K562 (cell line): Measurements from ENCODE around the gene SIGLEC14. TPM values are rescaled to one million over a fixed set of nuclear protein-coding genes. Genes with fewer than 3 reads are reported as not detected.

Source experiments
- ATAC-seq: fragments of 200-7000 bp; cut with Tn5 transposase; 3 replicates; pipeline ENCODE4 v1.9.1; 2020; ENCODE audit warnings: moderate library complexity
- BruUV-seq: library from RNA; stranded (reverse); fragments of 400-500 nt; replicated peaks from 2 replicates; lab custom pipeline; 2021; lab: Mats Ljungman, UMichigan
- CTCF ChIA-PET: fragments of 300-600 bp; formaldehyde crosslinking; extraction: SDS; loops from one replicate; lab custom pipeline; 2021; ENCODE audit warnings: low intra/inter-chr PET ratio; lab: Yijun Ruan, JAX
- POLR2A ChIA-PET: fragments of 300-600, 350-650 bp; sonication (Branson Sonifier 250); formaldehyde crosslinking; extraction: SDS; loops from one replicate; lab custom pipeline; 2021; ENCODE audit warnings: antibody characterized with exemption, inconsistent platforms; lab: Yijun Ruan, JAX
- DNase-seq, 4 experiments: peaks; one replicate each; pipeline versions ENCODE4 v3.0.0 to v3.0.0-alpha.2; 2011 to 2018; ENCODE audit warnings: low spot score in 3 of 4, mixed read lengths in 3 of 4; ENCODE audit errors: extremely low read depth in 1 of 4
- FAIRE-seq: peaks from 2 replicates; lab custom pipeline; 2011; peaks lifted over from hg19 to GRCh38; lab: Jason Lieb, UNC
- H2AFZ ChIP-seq: 2 replicates; pipeline ENCODE4 v1.6.0; 2011; ENCODE audit warnings: low read depth, low read length, control low read depth, inconsistent platforms
- H3K27ac ChIP-seq: fragments of 200-600 bp; 3 replicates; pipeline ENCODE4 v1.8.0; 2011; ENCODE audit warnings: low read depth, mild to moderate bottlenecking, control low read depth, inconsistent platforms, low read length, moderate library complexity, mixed read lengths; ENCODE audit errors: extremely low read depth
- H3K27me3 ChIP-seq, 2 experiments: fragments of 300-600 bp in 1 of 2; 2 replicates in 1 of 2; 3 replicates in 1 of 2; pipeline versions ENCODE4 v1.6.0 to v1.8.0; 2011; ENCODE audit warnings: inconsistent platforms in 2 of 2, low read length in 2 of 2, mild to moderate bottlenecking in 1 of 2, mixed read lengths in 1 of 2, moderate library complexity in 1 of 2; ENCODE audit not compliant: control insufficient read depth in 2 of 2, insufficient read depth in 2 of 2
- H3K36me3 ChIP-seq: fragments of 300-600 bp; 3 replicates; pipeline ENCODE4 v1.8.0; 2011; ENCODE audit warnings: mild to moderate bottlenecking, low read length, inconsistent platforms; ENCODE audit not compliant: control insufficient read depth, insufficient read depth
- H3K4me1 ChIP-seq, 2 experiments: fragments of 200-600 bp in 1 of 2; replicated peaks in 1 of 2; 2 replicates in 1 of 2; 3 replicates in 1 of 2; pipeline versions ENCODE4 v1.5.1 to v1.8.0; 2011; ENCODE audit warnings: inconsistent platforms in 2 of 2, low read length in 2 of 2, mild to moderate bottlenecking in 1 of 2, mixed read lengths in 1 of 2, moderate library complexity in 1 of 2; ENCODE audit not compliant: control insufficient read depth in 2 of 2, insufficient read depth in 2 of 2
- H3K4me2 ChIP-seq: 2 replicates; pipeline ENCODE4 v1.6.1; 2011; ENCODE audit warnings: low read length, control low read depth, inconsistent platforms, mixed read lengths; ENCODE audit not compliant: insufficient read depth
- H3K4me3 ChIP-seq: fragments of 200-600 bp; sonication (generic), shearing (Covaris generic); 2 replicates; pipeline ENCODE4 v1.5.1; 2016; ENCODE audit warnings: control low read depth, inconsistent platforms
- H3K79me2 ChIP-seq: fragments of 200-600 bp; 3 replicates; pipeline ENCODE4 v1.8.0; 2011; ENCODE audit warnings: low read length, inconsistent platforms; ENCODE audit not compliant: control insufficient read depth, insufficient read depth
- H3K9ac ChIP-seq, 2 experiments: 2 replicates each; pipeline versions ENCODE4 v1.6.0 to v1.6.1; 2011; ENCODE audit warnings: low read depth in 2 of 2, low read length in 2 of 2, control low read depth in 1 of 2, inconsistent platforms in 1 of 2, mild to moderate bottlenecking in 1 of 2, mixed read lengths in 1 of 2; ENCODE audit not compliant: insufficient read depth in 1 of 2
- H3K9me1 ChIP-seq: one replicate; pipeline ENCODE4 v1.6.0; 2011; ENCODE audit warnings: inconsistent platforms, mild to moderate bottlenecking, low read length, moderate library complexity; ENCODE audit not compliant: control insufficient read depth, insufficient read depth
- H3K9me3 ChIP-seq: replicated peaks from 2 replicates; pipeline ENCODE4 v1.5.1; 2011; ENCODE audit warnings: low read depth, low read length, inconsistent platforms; ENCODE audit not compliant: control insufficient read depth, insufficient read depth
- H4K20me1 ChIP-seq: replicated peaks from 2 replicates; pipeline ENCODE4 v1.6.1; 2011; ENCODE audit warnings: low read length, inconsistent platforms, mixed read lengths; ENCODE audit not compliant: control insufficient read depth, insufficient read depth
- DPF2 ChIP-seq: fragments of 450-650 bp; IDR thresholded peaks from 2 replicates; pipeline ENCODE4 v1.6.1; 2016
- GTF2F1 ChIP-seq: IDR thresholded peaks from 2 replicates; pipeline ENCODE4 v1.6.1; 2011; ENCODE audit warnings: low read depth, low read length, improper control_type of control experiment
- HDAC6 ChIP-seq: IDR thresholded peaks from 2 replicates; pipeline ENCODE4 v1.6.1; 2012; ENCODE audit warnings: low read depth, mild to moderate bottlenecking, control low read depth, inconsistent platforms, low read length, moderate library complexity
- NR0B1 ChIP-seq: fragments of 450-650 bp; IDR thresholded peaks from one replicate; pipeline ENCODE4 v1.6.1; 2018; ENCODE audit warnings: mild to moderate bottlenecking, moderate library complexity; ENCODE audit not compliant: partially characterized antibody
- POLR2G ChIP-seq: fragments of 200-400 bp; formaldehyde crosslinking; IDR thresholded peaks from 2 replicates; pipeline ENCODE4 v1.6.1; 2017; ENCODE audit warnings: low read depth, mild to moderate bottlenecking, antibody characterized with exemption, low read length, moderate library complexity
- SREBF1 ChIP-seq: fragments of 150-350 bp; IDR thresholded peaks from 2 replicates; pipeline ENCODE4 v1.6.1; 2014; ENCODE audit warnings: antibody characterized with exemption, low read depth, low read length, borderline replicate concordance
- U2AF1 ChIP-seq: fragments of 200-400 bp; formaldehyde crosslinking; optimal IDR thresholded peaks from 2 replicates; pipeline ENCODE3; 2017; ENCODE audit warnings: mild to moderate bottlenecking, low read depth, low read length, moderate library complexity
- ZBTB7A ChIP-seq: IDR thresholded peaks from 2 replicates; pipeline ENCODE4 v1.6.1; 2011; ENCODE audit warnings: low read depth, mild to moderate bottlenecking, low read length, moderate library complexity, borderline replicate concordance; ENCODE audit not compliant: control insufficient read depth
- ZEB2 ChIP-seq: fragments of 450-650 bp; IDR thresholded peaks from 2 replicates; pipeline ENCODE4 v1.6.1; 2016
- ZNF354B ChIP-seq: fragments of 250-450 bp; sonication (Bioruptor Pico); IDR thresholded peaks from 2 replicates; pipeline ENCODE4 v1.4.0; 2020
- ZNF561 ChIP-seq: fragments of 450-650 bp; formaldehyde crosslinking; conservative IDR thresholded peaks from 2 replicates; pipeline ENCODE4 v1.4.0; 2020; ENCODE audit warnings: mild to moderate bottlenecking, moderate library complexity
- WGBS: fragments of 100-300 bp; shearing (Covaris generic); methylation state at CpG from one replicate; pipeline ENCODE4 v1.1.6; 2016; ENCODE audit warnings: low coverage, mixed read lengths; ENCODE audit not compliant: insufficient coverage; ENCODE audit errors: missing lambda C conversion rate; 5-methylcytosine and 5-hydroxymethylcytosine counted together
- in situ Hi-C: fragments of 300-500 bp; cut with MboI; formaldehyde crosslinking; loops from 4 replicates; pipeline ENCODE4 v1.15.0; 2018; ENCODE audit warnings: inconsistent platforms, mixed read lengths
- intact Hi-C: fragments of 100-400 bp; cut with micrococcal nuclease; formaldehyde crosslinking; loops from 2 replicates; pipeline ENCODE4 v1.14.2; 2022
- polyA plus RNA-seq, 8 experiments: library from polyadenylated mRNA; depleted of rRNA in 4 of 8; stranded (reverse) in 5 of 8; unstranded in 3 of 8; fragments of >200 nt; fragmentation: Nextera tagmentation in 2 of 8; fragmentation: Illumina TruSeq in 1 of 8; extraction: Ambion mirVana in 2 of 8; extraction: Trizol in 1 of 8; gene quantifications; 2 replicates each; pipeline versions ENCODE4 v1.2.1 to v1.2.3, GENCODE V29; 2011 to 2014; ENCODE audit warnings: inconsistent platforms in 1 of 8, missing spikeins in 1 of 8
- total RNA-seq, 7 experiments: library from RNA; depleted of rRNA in 6 of 7; stranded (reverse); fragments of >200 nt in 6 of 7; fragmentation: Illumina TruSeq in 2 of 7; extraction: Trizol in 2 of 7; gene quantifications; 2 replicates each; pipeline versions ENCODE4 v1.2.1 to v1.2.3, GENCODE V29; 2011 to 2021; ENCODE audit warnings: low replicate concordance in 1 of 7
- TF ChIP-seq, protein P1 (sequence below): sonication (generic); formaldehyde crosslinking; IDR thresholded peaks from 2 replicates; pipeline ENCODE4 v1.8.1; 2023; ENCODE audit warnings: mild to moderate bottlenecking, missing genetic modification reagents
- TF ChIP-seq, protein P2 (sequence below), 2 experiments: fragments of 450-650 bp in 1 of 2; IDR thresholded peaks; 2 replicates each; pipeline ENCODE4 v1.6.1; 2011 to 2017; ENCODE audit warnings: low read depth in 2 of 2, antibody characterized with exemption in 1 of 2, borderline replicate concordance in 1 of 2, low read length in 1 of 2, mild to moderate bottlenecking in 1 of 2, mixed read lengths in 1 of 2; ENCODE audit not compliant: control insufficient read depth in 1 of 2

Gene SIGLEC14
- total and polyA plus RNA-seq, 9 of the 15 experiments (the other 6 are each of a cell fraction or from before 2014, with no cell fraction given), result not detected

GRCh38 chr19:51691074-51691583, 44.5 kb upstream of the SIGLEC14 start:
- DNase-seq (no peak), FAIRE-seq (no peak), ATAC-seq (peak; percentile 13)
- Histone ChIP-seq H3K27ac (peak overlapping the region; percentile 69), H2AFZ (peak overlapping the region; percentile 61; the same call in 1 of the 2 replicates), H3K4me1 (peaks cover 24 to 66% of the 10 kb centered on the region in 2 experiments), H3K9me3 (no peaks in the 10 kb centered on the region), H3K4me3 (peak overlapping the region; percentile 52), H3K9ac (peak overlapping the region; percentile 59 to 86), H3K27me3 (no peaks in the 10 kb centered on the region), H3K4me2 (peak overlapping the region; percentile 86), H4K20me1 (no peaks in the 10 kb centered on the region), H3K9me1 (no peaks in the 10 kb centered on the region), H3K36me3 (peaks cover 30% of the 10 kb centered on the region; the same call in 1 of the 3 replicates), H3K79me2 (peaks cover 65% of the 10 kb centered on the region)
- WGBS, result 5% methylated on average over 4 of the region's 9 CpGs
- no TSS peak for BruUV-seq
- in situ Hi-C loops (no loop called here), intact Hi-C loops (no loop called here)
- POLR2A ChIA-PET, result no interaction called here
- CTCF ChIA-PET, result no interaction called here
- TF ChIP-seq ZBTB7A (no peak), DPF2 (peak; percentile 92), HDAC6 (no peak), POLR2G (no peak), GTF2F1 (no peak), ZEB2 (peak; percentile 85), NR0B1 (no peak), U2AF1 (no peak), ZNF561 (CRISPR knock-in tag) (no peak), ZNF354B (CRISPR knock-in tag) (no peak), SREBF1 (no peak)
- TF ChIP-seq, protein P1, sequence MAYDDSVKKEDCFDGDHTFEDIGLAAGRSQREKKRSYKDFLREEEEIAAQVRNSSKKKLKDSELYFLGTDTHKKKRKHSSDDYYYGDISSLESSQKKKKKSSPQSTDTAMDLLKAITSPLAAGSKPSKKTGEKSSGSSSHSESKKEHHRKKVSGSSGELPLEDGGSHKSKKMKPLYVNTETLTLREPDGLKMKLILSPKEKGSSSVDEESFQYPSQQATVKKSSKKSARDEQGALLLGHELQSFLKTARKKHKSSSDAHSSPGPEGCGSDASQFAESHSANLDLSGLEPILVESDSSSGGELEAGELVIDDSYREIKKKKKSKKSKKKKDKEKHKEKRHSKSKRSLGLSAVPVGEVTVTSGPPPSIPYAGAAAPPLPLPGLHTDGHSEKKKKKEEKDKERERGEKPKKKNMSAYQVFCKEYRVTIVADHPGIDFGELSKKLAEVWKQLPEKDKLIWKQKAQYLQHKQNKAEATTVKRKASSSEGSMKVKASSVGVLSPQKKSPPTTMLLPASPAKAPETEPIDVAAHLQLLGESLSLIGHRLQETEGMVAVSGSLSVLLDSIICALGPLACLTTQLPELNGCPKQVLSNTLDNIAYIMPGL (CRISPR knock-in tag), result no peak
- TF ChIP-seq, protein P2, sequence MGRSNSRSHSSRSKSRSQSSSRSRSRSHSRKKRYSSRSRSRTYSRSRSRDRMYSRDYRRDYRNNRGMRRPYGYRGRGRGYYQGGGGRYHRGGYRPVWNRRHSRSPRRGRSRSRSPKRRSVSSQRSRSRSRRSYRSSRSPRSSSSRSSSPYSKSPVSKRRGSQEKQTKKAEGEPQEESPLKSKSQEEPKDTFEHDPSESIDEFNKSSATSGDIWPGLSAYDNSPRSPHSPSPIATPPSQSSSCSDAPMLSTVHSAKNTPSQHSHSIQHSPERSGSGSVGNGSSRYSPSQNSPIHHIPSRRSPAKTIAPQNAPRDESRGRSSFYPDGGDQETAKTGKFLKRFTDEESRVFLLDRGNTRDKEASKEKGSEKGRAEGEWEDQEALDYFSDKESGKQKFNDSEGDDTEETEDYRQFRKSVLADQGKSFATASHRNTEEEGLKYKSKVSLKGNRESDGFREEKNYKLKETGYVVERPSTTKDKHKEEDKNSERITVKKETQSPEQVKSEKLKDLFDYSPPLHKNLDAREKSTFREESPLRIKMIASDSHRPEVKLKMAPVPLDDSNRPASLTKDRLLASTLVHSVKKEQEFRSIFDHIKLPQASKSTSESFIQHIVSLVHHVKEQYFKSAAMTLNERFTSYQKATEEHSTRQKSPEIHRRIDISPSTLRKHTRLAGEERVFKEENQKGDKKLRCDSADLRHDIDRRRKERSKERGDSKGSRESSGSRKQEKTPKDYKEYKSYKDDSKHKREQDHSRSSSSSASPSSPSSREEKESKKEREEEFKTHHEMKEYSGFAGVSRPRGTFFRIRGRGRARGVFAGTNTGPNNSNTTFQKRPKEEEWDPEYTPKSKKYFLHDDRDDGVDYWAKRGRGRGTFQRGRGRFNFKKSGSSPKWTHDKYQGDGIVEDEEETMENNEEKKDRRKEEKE (IDR thresholded peaks at IDR 0.05; ENCODE audit: borderline replicate concordance in 1 of 2, control insufficient read depth in 1 of 2, low read depth in 2 of 2, low read length in 1 of 2), result peak in 1 of 2 experiments; percentile 63; a peak in 2 of 4 replicates
